Thoracic aorta (tissue), 2 donors: ENCODE measurements around the gene CCZ1B. TPM values are rescaled to one million over a fixed set of nuclear protein-coding genes. Genes with fewer than 3 reads are reported as not detected.
"Not testable (repeated sequence)": the region's sequence is repeated elsewhere in the genome, so short reads cannot be mapped to it uniquely, and the experiment has no call there.

Source experiments
- ATAC-seq: fragments of 150-250 bp; one replicate; pipeline ENCODE4 v1.8.0; 2017; ENCODE audit warnings: low read depth; ENCODE audit not compliant: insufficient number of reproducible peaks, low FRiP score
- DNase-seq: peaks from one replicate; pipeline ENCODE4 v3.0.0-alpha.2; 2020; ENCODE audit warnings: low spot score
- H3K27ac ChIP-seq, 2 donors: fragments of 200-600 bp; sonication (generic); 1 replicate in 1 of 2; 2 replicates in 1 of 2; pipeline ENCODE4 v1.5.1; 2016; ENCODE audit warnings: mild to moderate bottlenecking in 2 of 2, moderate library complexity in 2 of 2
- H3K27me3 ChIP-seq: fragments of 200-600 bp; sonication (generic); replicated peaks from 2 replicates; pipeline ENCODE4 v1.6.0; 2016; ENCODE audit warnings: mild to moderate bottlenecking; ENCODE audit not compliant: insufficient read depth
- H3K36me3 ChIP-seq: fragments of 200-600 bp; sonication (generic); one replicate; pipeline ENCODE4 v1.5.1; 2016
- H3K4me1 ChIP-seq, 2 donors: fragments of 200-600 bp; sonication (generic); 1 replicate in 1 of 2; 2 replicates in 1 of 2; pipeline versions ENCODE4 v1.5.1 to v1.6.0; 2016; ENCODE audit warnings: low read depth in 2 of 2, mild to moderate bottlenecking in 1 of 2; ENCODE audit not compliant: control insufficient read depth in 1 of 2
- H3K4me3 ChIP-seq: fragments of 200-600 bp; sonication (generic); 2 replicates; pipeline ENCODE4 v1.5.1; 2016; ENCODE audit warnings: mild to moderate bottlenecking
- H3K9me3 ChIP-seq: fragments of 200-600 bp; sonication (generic); 2 replicates; pipeline ENCODE4 v1.5.1; 2016
- total RNA-seq, 2 donors: library from RNA; depleted of rRNA; stranded (reverse); fragments of >200 nt; gene quantifications; one replicate each; pipeline versions ENCODE4 v1.1.0 to v1.2.3, GENCODE V29; 2016
- TF ChIP-seq, protein P1 (sequence below): fragments of 200-600 bp; sonication (generic); IDR thresholded peaks from one replicate; pipeline ENCODE4 v1.5.1; 2019; ENCODE audit warnings: antibody characterized with exemption

CCZ1B gene
- total RNA-seq, 2 donors from 2014 or later: 33.7 to 76.2 TPM

GRCh38 chr7:6849127-6849526 lies 23.1 kb upstream of the CCZ1B start:
- H3K4me1 ChIP-seq, DNase-seq, H3K36me3 ChIP-seq, H3K27ac ChIP-seq, H3K9me3 ChIP-seq, H3K4me3 ChIP-seq, H3K27me3 ChIP-seq, ATAC-seq: not testable (repeated sequence)

DNA sequence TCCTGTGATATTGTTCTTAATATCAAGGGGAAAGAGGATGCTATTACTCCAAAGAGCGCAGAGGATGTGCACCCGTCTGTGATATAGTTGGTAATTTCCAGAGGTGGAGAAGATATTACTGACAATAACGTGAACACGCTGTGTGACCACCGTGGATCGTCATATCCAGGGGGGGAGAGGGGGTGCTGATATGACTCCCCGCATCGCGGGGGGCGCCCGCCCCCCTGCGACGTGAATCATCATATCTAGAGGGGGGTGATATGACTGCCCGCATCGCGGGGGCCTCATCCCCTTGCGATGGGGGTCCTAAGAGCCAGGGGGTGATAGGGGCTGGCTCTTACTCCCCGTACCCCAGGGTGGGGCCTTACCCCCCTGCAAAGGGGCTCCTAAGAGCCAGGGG lies 21.7 kb upstream of the CCZ1B start:
- not testable (repeated sequence) for DNase-seq, H3K4me3 ChIP-seq, ATAC-seq, H3K9me3 ChIP-seq, H3K36me3 ChIP-seq, H3K27ac ChIP-seq, H3K4me1 ChIP-seq, H3K27me3 ChIP-seq

DNA sequence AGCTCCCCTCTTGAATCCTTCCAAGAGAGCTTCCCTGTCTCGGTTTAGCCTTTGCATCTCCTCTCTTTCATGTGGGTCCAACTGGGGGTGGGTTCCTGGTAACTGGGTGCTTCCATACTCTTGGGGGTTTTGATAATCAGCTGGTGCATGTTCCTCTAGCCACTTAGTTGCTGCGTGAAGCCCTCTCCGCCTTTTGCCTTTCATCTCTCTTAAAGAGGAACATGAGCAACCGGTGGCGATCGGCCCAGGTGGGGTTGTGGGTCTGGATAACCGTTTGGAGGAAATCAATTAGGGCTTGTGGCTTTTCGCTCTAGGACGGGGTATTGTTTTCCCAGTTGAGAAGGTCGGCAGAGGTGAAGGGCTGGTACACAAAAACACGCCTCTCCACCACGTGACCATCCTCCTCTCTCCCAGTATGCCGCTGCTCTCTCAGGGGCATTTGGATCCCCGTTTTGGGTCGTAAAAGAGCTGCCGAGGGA lies 19.9 kb upstream of the CCZ1B start:
- not testable (repeated sequence) for ATAC-seq

DNA sequence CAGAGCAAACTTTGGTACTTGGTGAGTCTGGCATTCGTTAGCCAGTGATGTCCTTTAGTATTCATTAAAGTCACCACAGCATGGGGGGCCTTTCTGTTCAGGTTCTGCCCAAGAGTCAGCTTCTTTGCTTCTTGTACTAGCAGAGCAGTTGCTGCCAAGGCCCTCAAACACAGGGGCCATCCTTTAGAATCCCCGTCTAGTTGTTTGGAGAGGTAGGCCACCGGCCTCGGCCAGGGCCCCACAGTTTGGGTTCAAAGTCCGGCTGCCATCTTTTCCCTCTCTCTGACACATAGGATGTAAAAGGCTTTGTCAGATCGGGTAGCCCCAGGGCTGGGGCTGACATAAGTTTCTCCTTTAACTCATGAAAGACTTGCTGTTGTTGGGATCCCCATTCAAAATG lies 17.6 kb upstream of the CCZ1B start:
- not testable (repeated sequence) for H3K36me3 ChIP-seq, H3K4me1 ChIP-seq, H3K27me3 ChIP-seq, DNase-seq, H3K9me3 ChIP-seq, ATAC-seq, H3K4me3 ChIP-seq, H3K27ac ChIP-seq

More for the DNA sequence above, 19.9 kb upstream of the CCZ1B start:
- H3K4me3 ChIP-seq, H3K27me3 ChIP-seq, H3K27ac ChIP-seq, H3K9me3 ChIP-seq, H3K36me3 ChIP-seq, DNase-seq, H3K4me1 ChIP-seq: not testable (repeated sequence)

- not testable (repeated sequence) for H3K27ac ChIP-seq, H3K9me3 ChIP-seq, ATAC-seq, H3K4me3 ChIP-seq, DNase-seq, H3K36me3 ChIP-seq, H3K27me3 ChIP-seq, H3K4me1 ChIP-seq
Measured at GRCh38 chr7:6843092-6843491, 17.0 kb upstream of the CCZ1B start.

DNA sequence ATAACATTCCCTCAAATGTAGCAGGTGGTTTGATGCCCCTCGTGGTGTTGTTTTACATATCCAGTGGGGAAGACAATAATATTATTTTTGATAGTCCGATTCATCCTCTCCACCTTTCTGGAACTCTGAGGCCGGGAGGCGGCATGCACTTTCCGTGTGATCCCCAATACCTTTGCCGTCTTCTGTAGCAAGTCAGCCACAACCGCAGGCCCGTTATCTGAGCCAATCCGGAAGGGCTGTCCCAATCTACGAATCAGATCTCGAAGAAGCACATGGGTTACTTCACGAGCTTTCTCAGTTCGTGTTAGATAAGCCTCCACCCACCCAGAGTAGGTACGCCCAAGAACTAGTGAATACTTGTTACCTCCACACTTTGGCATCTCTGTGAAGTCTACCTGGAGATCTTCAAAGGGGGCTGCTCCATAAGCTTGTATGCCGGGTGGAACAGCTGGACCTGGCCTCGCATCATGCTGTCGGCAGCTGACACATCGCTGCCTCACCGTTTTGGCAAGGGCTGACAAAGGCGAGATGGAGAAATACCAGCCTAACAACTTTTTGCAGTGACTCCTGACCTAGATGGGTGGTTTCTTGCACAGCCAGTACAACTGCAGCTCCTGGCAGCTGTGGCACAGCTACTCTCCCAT lies 16.3 kb upstream of the CCZ1B start:
- not testable (repeated sequence) for H3K36me3 ChIP-seq, ATAC-seq, H3K4me1 ChIP-seq, DNase-seq, H3K4me3 ChIP-seq, H3K9me3 ChIP-seq, H3K27ac ChIP-seq, H3K27me3 ChIP-seq

GRCh38 chr7:6837081-6837480 lies 11.0 kb upstream of the CCZ1B start:
- not testable (repeated sequence) for H3K4me1 ChIP-seq, H3K4me3 ChIP-seq, H3K27me3 ChIP-seq, H3K27ac ChIP-seq, H3K36me3 ChIP-seq, H3K9me3 ChIP-seq, DNase-seq, ATAC-seq

DNA sequence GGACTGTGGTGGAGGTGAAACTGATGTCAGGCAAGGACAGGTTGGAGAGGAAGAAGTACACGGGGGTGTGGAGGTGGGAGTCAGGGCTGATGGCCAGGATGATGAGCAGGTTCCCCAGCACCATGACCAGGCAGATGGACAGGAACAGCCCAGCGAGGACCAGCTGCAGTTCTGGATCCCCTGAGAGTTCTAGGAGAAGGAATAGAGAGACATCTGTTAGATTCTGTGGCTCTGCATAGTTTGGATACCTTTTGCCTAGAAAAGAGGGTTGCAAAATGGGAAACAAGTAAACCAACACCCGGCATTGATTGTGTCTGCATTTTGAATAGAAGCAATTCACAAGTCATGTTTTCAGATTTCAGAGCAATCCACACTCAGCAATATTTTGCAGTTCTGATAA lies 9.4 kb upstream of the CCZ1B start:
- not testable (repeated sequence) for H3K36me3 ChIP-seq, H3K4me1 ChIP-seq, H3K9me3 ChIP-seq, H3K27me3 ChIP-seq, H3K27ac ChIP-seq, H3K4me3 ChIP-seq, DNase-seq, ATAC-seq

DNA sequence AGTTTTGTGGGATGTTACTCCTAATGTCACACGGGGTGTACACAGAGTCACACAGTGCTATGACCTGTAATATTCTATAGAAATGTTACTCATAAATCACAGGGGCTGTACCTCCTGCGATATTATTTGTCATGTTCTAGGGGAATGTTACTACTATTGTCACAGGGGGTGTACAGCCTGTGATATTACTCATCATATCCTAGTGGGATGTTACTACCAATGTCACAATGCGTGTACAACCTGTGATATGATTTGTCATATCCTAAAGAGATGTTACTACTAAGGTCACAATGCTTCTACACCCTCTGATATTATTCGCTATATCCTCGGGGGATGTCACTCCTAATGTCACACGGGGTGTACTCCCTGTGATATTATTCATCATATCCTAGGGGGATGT lies 7.6 kb upstream of the CCZ1B start:
- no peaks in the 10 kb centered on the region for H3K27me3 ChIP-seq
- H3K4me3 ChIP-seq: no peak overlapping the region
- TF ChIP-seq, protein P1, sequence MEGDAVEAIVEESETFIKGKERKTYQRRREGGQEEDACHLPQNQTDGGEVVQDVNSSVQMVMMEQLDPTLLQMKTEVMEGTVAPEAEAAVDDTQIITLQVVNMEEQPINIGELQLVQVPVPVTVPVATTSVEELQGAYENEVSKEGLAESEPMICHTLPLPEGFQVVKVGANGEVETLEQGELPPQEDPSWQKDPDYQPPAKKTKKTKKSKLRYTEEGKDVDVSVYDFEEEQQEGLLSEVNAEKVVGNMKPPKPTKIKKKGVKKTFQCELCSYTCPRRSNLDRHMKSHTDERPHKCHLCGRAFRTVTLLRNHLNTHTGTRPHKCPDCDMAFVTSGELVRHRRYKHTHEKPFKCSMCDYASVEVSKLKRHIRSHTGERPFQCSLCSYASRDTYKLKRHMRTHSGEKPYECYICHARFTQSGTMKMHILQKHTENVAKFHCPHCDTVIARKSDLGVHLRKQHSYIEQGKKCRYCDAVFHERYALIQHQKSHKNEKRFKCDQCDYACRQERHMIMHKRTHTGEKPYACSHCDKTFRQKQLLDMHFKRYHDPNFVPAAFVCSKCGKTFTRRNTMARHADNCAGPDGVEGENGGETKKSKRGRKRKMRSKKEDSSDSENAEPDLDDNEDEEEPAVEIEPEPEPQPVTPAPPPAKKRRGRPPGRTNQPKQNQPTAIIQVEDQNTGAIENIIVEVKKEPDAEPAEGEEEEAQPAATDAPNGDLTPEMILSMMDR: no peak
- no peaks in the 10 kb centered on the region for H3K4me1 ChIP-seq
- no peak overlapping the region for H3K27ac ChIP-seq
- no peaks in the 10 kb centered on the region for H3K9me3 ChIP-seq
- ATAC-seq (no peak), DNase-seq (no peak)
- H3K36me3 ChIP-seq: no peaks in the 10 kb centered on the region
